SH-SY5Y (cell line): ENCODE data around the gene AMPD2.

Experiments
- GATA2 ChIP-seq: IDR thresholded peaks from 2 replicates; pipeline ENCODE4 v1.6.1; 2011; ENCODE audit warnings: mild to moderate bottlenecking, low read depth, low read length
- GATA3 ChIP-seq: IDR thresholded peaks from 2 replicates; pipeline ENCODE4 v1.6.1; 2011; ENCODE audit warnings: low read depth, mild to moderate bottlenecking, low read length, moderate library complexity

AMPD2 gene

DNA sequence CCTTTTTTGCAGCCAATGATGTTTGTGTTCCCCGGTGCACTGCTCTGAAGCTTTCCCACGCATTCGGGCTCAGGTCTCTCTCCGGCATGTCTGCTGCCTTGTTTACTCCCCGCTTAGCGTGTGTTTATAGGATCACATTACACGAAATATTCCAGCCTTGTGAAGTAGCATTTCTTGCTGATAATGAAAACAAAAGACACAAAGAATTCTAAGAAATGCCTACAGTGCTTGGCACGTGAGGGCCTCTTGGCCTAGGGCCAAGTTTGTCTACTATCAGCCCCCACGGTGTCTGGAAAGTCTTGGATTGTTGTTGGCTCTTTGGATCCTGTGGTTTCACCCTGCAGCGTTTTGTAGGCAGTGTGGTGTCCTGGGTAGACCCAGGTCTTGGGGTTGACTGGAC is 25.0 kb downstream of the AMPD2 start:
- TF ChIP-seq GATA3 (no peak), GATA2 (no peak)

DNA sequence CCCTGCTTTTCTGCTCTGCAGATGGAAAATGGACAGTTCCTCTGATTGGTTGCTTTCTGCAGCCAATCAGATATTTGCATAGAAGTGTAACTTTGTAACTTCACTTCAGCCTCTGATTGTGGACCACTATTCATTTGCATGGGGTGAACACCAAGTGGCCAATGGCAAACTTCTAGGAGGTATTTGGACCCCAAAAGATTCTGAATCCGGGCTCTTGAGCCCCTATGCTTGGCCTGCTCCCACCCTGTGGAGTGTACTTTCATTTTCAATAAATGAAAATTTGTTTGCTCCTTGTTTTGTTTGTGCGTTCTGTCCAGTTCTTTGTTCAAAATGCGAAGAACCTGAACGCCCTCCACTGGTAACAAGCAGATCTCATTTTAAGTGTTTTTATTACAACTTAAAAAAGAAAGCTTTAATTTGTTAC is 29.9 kb downstream of the AMPD2 start:
- TF ChIP-seq GATA3 (no peak), GATA2 (no peak)

DNA sequence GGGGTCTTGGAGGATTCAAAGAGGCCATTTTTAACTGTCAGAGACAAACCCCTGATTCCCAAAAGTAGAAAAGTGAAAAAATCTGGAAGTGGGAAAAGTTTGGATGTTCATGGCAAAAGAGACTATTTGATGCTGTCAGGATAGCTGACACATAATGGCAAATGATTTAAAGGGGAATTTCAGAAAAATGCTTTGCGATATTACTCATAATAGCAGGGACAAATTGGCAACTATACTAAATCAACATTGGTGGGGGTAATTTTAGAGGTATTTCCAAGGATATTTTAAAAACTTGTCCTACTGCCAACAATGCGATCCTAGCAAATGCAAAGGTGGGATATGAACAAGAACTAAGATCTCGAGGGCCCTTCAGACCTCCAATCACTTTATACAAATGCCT is 31.0 kb downstream of the AMPD2 start:
- TF ChIP-seq GATA3 (no peak), GATA2 (no peak)

DNA sequence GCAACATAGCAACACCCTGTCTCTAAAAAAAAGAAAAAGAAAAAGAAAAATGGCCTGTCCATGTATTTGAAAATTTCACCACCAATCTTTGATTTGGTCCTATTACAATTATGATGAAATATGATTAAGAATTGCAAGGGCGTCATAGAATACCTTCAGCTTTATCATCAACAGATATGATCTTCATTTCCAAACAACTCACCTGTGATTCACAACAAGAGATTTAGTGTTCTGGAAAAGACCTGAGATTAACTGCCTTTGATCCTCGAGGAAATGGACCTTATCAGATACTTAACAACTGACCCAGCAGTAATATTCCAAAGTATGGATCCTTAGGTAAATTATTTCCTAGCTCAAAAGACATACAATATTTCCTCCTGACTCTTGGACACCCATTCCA is 32.8 kb downstream of the AMPD2 start:
- TF ChIP-seq GATA2 (no peak), GATA3 (no peak)

DNA sequence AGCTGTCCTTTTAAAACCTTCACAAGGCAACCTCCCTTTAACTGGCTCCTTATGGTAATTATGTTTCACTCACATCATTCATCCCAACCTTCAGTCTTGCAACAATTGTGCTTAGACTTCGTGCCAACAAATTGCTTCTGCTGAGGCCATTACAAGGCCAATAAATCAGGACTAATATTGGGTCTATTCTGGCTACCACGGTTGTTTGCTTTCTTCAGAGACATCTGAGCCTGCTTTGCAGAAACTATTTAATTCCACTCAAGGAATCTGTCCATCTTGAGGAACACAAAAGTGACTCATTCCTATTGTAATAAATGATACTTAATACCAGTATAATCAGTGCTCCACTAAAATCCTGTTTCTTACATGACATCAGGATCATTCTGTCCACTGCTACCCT is 33.7 kb downstream of the AMPD2 start:
- no peak for TF ChIP-seq GATA2
- TF ChIP-seq GATA3, result no peak

DNA sequence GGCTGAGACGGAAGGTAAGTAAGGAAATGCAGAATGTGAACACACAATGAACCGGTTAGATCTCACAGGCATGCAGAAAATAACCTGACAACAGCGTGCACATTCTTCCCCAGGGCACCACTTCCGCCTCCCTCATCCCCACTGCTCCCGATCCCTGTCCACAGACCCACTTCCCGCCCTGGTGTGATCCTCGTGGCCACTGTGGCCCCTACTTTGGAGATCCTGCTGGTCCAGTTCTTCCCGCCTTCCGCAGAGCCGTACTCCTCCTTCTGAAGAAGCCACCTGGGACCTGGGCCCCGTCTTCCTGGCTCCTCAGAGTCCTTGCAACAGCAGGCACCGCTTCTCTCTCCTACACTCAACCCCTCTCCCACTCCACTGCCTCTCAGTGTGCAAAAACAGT is 34.9 kb downstream of the AMPD2 start:
- TF ChIP-seq GATA2 (no peak), GATA3 (no peak)

DNA sequence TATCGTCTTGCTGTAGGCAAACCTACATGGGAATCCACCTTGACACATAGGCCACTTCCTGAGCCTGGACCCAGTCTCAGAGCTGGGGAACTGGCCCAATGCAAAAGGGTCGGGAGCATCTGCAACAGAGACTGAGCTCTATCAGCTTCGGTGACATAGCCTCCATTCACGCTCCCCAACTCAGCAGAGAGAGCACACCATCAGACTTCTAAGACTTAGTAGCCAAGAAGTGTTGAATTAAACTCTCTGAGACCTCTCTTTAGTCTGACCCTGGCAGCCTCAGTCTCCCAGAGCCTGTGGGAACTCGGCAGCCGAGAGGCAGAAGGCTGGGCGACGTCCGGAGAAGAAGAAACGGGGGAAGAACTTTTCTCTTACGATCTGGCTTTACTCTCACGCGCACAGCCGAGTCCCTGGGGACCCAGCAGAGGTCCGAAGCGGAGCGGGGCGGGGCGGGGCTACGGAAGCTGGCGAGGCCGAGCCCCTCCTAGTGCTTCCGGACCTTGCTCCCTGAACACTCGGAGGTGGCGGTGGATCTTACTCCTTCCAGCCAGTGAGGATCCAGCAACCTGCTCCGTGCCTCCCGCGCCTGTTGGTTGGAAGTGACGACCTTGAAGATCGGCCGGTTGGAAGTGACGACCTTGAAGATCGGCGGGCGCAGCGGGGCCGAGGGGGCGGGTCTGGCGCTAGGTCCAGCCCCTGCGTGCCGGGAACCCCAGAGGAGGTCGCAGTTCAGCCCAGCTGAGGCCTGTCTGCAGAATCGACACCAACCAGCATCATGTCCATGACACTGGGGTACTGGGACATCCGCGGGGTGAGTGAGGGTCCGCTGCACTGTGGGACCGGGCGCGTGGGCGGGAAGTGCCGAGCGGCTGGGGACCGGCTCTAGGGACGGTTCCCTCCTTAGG is 36.2 kb downstream of the AMPD2 start, which contains the start of gene GSTM4:
Gene GSTM4 (plus strand): TSS at position 485 of the 905 bp plus-strand sequence. CDS start 291 bp downstream, at position 776.
- TF ChIP-seq GATA2, result no peak
- TF ChIP-seq GATA3, result no peak

DNA sequence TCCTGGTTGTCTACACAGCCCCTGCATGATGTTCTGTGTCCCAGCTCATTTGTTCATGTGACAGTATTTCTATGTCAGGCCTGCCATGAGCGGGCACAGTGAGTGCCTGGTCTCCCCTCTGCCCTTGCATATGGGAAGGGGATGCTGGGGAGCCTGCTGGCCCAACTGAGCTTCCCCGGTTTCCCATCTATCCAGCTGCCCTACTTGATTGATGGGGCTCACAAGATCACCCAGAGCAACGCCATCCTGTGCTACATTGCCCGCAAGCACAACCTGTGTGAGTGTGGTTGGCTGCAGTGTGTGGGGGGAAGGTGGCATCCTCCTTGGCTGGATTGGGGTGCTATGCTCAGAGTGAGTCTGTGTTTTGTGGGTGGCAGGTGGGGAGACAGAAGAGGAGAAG is 37.8 kb downstream of the AMPD2 start:
- no peak for TF ChIP-seq GATA2
- no peak for TF ChIP-seq GATA3

DNA sequence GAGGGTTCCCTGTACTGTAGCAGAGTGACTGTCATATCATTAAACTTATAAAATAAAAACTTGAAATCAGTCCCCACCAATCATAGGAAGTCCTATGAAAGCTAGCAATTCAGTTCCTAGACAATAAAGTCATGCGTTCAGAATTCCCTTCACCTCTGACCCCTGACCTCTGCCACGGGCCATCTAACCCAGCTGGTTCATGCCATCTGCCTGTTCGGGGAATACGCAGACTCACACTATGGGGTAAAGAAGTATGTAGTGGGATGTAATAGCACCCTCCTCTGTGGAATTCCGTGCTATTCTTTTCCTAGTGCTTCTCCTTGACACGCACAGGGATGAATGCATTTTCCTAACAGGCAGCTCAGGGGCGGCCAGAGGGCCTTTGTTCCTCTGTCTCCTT is 38.3 kb downstream of the AMPD2 start:
- TF ChIP-seq GATA2 (no peak), GATA3 (no peak)

DNA sequence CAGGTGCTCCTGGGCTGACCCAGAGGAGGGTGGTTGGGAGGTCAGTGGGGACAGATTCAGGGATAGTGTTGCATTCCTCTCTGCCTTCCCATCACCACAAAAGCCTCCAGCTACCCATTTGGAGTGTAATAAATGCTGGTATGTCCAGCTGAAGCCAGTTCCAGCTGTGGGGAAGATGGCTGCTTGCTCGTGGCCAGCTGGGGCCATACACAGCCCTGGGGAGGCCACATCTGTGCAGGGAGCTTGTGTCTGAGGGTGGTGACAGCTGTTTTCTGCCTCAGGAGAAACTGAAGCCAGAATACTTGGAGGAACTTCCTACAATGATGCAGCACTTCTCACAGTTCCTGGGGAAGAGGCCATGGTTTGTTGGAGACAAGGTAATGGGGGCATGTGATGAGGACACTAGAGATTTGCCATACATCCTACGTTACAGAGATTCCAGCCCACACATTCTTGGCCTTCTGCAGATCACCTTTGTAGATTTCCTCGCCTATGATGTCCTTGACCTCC is 39.0 kb downstream of the AMPD2 start:
- TF ChIP-seq GATA2, result no peak
- no peak for TF ChIP-seq GATA3

DNA sequence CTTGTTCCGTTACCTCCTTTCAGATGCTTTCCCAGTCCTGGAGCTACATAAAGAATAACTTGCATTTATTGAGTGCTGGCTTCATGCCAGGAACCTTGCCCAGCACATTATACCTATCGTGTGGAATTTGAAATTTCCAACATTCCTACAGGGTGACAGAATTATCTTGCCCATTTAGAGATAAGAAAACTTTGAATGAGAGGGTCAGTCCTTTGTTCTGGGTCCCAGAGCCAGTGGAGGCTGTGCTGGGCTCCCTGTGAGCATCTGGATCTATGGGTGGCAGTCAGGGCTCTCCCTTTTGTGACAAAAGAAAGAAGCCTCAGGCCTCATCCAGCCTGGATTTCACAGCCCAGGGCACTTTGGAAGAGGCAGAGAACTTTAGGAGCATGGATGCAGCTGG is 39.5 kb downstream of the AMPD2 start:
- TF ChIP-seq GATA2 (no peak), GATA3 (no peak)

DNA sequence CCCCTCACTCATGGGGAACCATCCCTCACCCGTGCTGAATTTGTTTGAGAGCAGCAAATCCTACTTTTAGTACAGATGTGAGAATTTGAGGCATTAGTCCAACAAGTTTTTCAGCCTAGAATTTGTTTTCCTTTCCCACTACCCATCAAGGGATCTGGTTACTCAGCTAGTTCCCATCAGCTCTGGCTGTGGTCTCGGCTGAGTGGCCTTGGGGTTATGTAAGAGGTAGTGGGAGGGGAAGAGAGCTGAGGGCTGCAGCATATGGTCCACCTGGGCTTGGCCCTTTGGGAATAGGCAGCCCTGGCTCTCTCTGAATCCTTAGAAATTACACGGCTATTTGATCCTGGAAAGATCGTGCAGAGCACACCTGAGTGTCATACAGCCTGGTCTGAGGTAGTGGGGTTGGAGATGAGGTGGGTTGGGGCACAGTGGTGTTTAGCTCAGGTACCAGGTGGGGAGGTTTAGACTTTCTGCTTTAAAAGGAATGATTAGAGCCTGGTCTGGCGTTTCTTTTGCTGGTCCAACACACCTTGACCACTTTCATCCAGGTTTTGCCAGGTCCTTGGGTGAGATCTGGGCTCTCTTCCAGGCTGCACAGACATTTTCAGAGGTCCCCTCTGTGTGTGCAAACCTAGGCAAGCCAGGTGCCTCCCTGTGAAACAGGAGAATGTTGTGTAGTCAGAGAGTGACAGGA is 40.5 kb downstream of the AMPD2 start:
- TF ChIP-seq GATA2 (no peak), GATA3 (no peak)

DNA sequence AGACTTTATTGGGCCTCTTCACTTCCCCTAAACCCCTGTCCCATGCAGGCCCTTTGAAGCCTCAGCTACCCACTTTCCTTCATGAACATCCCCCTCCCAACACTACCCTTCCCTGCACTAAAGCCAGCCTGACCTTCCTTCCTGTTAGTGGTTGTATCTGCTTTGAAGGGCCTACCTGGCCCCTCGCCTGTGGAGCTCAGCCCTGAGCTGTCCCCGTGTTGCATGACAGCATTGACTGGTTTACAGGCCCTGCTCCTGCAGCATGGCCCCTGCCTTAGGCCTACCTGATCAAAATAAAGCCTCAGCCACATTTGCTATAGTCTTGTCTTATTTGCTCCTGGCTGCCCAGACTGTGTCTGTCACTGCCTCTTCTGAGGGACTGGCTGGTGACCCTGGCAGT is 41.8 kb downstream of the AMPD2 start:
- TF ChIP-seq GATA3 (no peak), GATA2 (no peak)

DNA sequence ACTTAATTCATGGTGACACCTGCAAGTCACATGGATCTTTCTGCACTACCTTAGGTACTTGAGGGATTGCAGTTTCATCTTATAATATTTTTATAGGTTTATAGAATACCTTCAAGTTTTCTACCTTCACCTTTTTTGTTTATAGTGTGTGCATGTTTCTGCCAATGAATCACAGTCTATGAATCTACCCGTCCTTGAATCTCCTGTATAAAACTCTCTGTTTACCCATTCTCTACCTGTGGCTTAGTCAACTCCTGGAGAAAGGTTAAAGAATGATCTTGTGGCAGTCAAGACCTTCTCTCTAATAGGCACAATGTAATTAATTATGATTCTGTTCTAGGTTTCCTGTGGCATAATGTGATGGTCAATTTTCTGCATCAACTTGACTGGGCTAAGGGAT is 45.0 kb downstream of the AMPD2 start:
- TF ChIP-seq GATA2, result no peak
- TF ChIP-seq GATA3, result no peak

DNA sequence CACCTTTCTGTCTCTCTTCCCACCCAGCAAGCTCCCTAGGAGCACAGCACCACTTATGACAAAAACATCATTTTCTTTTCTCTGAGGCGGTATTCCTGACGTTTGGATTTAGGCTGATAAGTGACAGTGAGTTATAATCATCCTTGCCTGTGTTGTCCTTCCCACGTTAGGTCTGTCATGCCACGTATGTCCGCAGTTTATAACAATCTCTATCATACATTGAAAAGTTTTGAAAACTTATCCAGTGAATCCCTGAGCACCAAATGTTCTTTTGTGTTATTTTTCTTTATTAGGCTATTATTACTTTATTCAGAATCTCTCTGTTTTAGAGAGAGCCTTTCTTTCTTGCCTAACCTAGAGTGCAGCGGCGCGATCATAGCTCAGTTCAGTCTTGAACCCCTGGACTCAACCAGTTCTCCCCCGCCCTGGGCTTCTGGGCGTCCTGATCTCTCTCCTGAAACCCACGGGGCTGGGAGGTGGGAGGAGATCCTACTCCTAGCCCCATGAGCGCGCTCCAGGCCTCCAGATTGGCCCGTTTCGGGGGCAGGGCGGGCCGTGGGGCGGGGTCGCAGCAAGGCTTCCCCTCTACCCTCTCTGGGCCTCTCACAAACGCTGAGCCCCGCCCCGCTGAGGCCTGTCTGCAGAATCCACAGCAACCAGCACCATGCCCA is 48.0 kb downstream of the AMPD2 start, which contains the start of gene GSTM2:
Gene GSTM2 (plus strand): TSS at position 606 of the 671 bp plus-strand sequence. CDS start 59 bp downstream, at position 665.
- TF ChIP-seq GATA2 (no peak), GATA3 (no peak)

DNA sequence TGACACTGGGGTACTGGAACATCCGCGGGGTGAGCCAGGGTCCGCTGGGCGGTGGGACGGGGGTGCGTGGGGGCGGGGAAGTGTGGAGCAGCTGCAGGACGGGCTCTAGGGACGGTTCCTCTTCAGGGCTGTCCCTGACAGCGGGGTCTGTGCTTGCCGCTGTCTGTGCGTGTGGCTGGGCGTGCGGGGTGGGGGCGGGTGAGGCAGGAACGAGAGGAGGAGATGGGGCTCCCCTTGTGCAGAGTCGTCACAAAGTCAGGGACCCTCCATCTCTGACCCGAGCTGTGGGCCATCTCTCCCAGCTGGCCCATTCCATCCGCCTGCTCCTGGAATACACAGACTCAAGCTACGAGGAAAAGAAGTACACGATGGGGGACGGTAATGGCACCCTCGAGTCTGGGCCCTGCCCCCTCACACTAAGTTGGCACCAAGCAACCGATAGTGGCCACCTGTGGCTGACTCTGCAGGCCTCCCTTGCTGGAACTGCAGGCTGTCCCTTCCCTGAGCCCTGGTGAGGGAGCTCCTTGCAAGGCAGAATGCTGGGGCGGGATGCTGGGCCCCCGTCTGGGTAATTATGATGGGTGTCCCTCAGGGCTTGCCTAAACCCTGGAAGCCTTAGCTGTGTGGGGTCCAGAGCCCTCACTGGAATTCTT is 48.6 kb downstream of the AMPD2 start:
- TF ChIP-seq GATA2 (no peak), GATA3 (no peak)
